Liver (tissue), 2 donors: ENCODE measurements around the gene CDK15.

Experiments used
- CTCF ChIP-seq: fragments of 150-350 bp; IDR thresholded peaks from 2 replicates; pipeline ENCODE4 v1.5.1; 2017; ENCODE audit warnings: improper control_type of control experiment, low read depth, low read length; ENCODE audit not compliant: missing input control
- FOXA1 ChIP-seq: IDR thresholded peaks from 2 replicates; pipeline ENCODE4 v1.6.1; 2016; ENCODE audit warnings: antibody characterized with exemption
- donor health status: healthy.

GRCh38 chr2:201862843-201863242 lies 56.5 kb downstream of the CDK15 start:
- TF ChIP-seq FOXA1 (no peak), CTCF (no peak)
